ENCODE results near the gene SESN2.

SESN2 gene

GRCh38 chr1:28329395-28330153 is 70.3 kb downstream of the SESN2 start:
- H3K27ac ChIP-seq (ENCODE audit: poor library complexity, severe bottlenecking): peak overlapping the region; percentile 75
- no peaks in the 10 kb centered on the region for H3K9me3 ChIP-seq (ENCODE audit: severe bottlenecking)
- no peaks in the 10 kb centered on the region for H3K27me3 ChIP-seq (ENCODE audit: insufficient read depth, poor library complexity, severe bottlenecking)
- no peak for TF ChIP-seq CTCF (IDR thresholded peaks at IDR 0.05; ENCODE audit: poor library complexity, severe bottlenecking)
- H3K36me3 ChIP-seq (ENCODE audit: low read depth): peaks cover 44% of the 10 kb centered on the region
- H3K4me1 ChIP-seq (ENCODE audit: insufficient read depth, poor library complexity, severe bottlenecking): peaks cover 9% of the 10 kb centered on the region
- DNase-seq (ENCODE audit: low spot score): no peak
- peak overlapping the region; percentile 60 for H3K4me3 ChIP-seq (ENCODE audit: severe bottlenecking)
- ATAC-seq (ENCODE audit: low read depth): no peak

Data from RWPE2 (cell line).